Esophagus squamous epithelium (tissue), 4 donors: ENCODE data around the gene TCERG1L.

Experiments used
- CTCF ChIP-seq, 6 experiments: fragments of 450-650 bp in 4 of 6; fragments of 200-600 bp in 2 of 6; sonication (generic) in 2 of 6; IDR thresholded peaks; one replicate each; pipeline ENCODE4 v1.5.1; 2016 to 2019; ENCODE audit warnings: antibody characterized with exemption in 6 of 6, mild to moderate bottlenecking in 4 of 6, moderate library complexity in 4 of 6
- POLR2A ChIP-seq, 4 donors: fragments of 450-650 bp; IDR thresholded peaks; one replicate each; pipeline ENCODE4 v1.6.1; 2017; ENCODE audit warnings: antibody characterized with exemption in 4 of 4, mild to moderate bottlenecking in 4 of 4, moderate library complexity in 3 of 4

GRCh38 chr10:131271966-131272365 is 39.6 kb downstream of the TCERG1L start:
- no peak for TF ChIP-seq CTCF (IDR thresholded peaks at IDR 0.05)
- TF ChIP-seq POLR2A (IDR thresholded peaks at IDR 0.05): no peak
